B cell (primary cell): ENCODE measurements around the gene PDGFRB. TPM values are rescaled to one million over a fixed set of nuclear protein-coding genes. Genes with fewer than 3 reads are reported as not detected.

Experiments
- ATAC-seq: fragments of 200-7000 bp; cut with Tn5 transposase; one replicate; pipeline ENCODE4 v1.10.0; 2021; ENCODE audit warnings: low read depth, mild to moderate bottlenecking, moderate number of reproducible peaks, moderate library complexity
- CTCF ChIA-PET: fragments of 350-600 bp; sonication (Branson Sonifier 250); formaldehyde crosslinking; loops from one replicate; lab custom pipeline; 2021; ENCODE audit warnings: antibody characterized with exemption, inconsistent platforms; lab: Charles Lee
- POLR2A ChIA-PET: fragments of 350-600 bp; sonication (Branson Sonifier 250); formaldehyde crosslinking; loops from one replicate; lab custom pipeline; 2021; ENCODE audit warnings: antibody characterized with exemption; lab: Charles Lee
- DNase-seq: peaks from one replicate; pipeline ENCODE4 v3.0.0; 2013
- H2AFZ ChIP-seq: 2 replicates; pipeline ENCODE4 v1.6.1; 2012; ENCODE audit warnings: mild to moderate bottlenecking, low read depth, low read length; ENCODE audit not compliant: insufficient read depth, poor library complexity, severe bottlenecking
- H3K27ac ChIP-seq, 2 donors: 1 replicate in 1 of 2; 2 replicates in 1 of 2; pipeline ENCODE4 v1.5.1; 2012 to 2013; ENCODE audit warnings: low read length in 2 of 2, mild to moderate bottlenecking in 2 of 2, moderate library complexity in 1 of 2
- H3K27me3 ChIP-seq, 4 experiments: fragments of 200-600 bp in 1 of 4; sonication (generic) in 1 of 4; replicated peaks in 1 of 4; 1 replicate in 2 of 4; 2 replicates in 2 of 4; pipeline versions ENCODE4 v1.6.1 to v1.7.0; 2013 to 2016; ENCODE audit warnings: low read length in 3 of 4, mild to moderate bottlenecking in 2 of 4, mixed read lengths in 1 of 4, moderate library complexity in 1 of 4; ENCODE audit not compliant: insufficient read depth in 4 of 4, control insufficient read depth in 3 of 4; ENCODE audit errors: control extremely low read depth in 1 of 4
- H3K36me3 ChIP-seq, 2 experiments: replicated peaks in 1 of 2; 1 replicate in 1 of 2; 2 replicates in 1 of 2; pipeline versions ENCODE4 v1.6.1 to v1.7.1; 2013; ENCODE audit warnings: low read length in 1 of 2; ENCODE audit not compliant: insufficient read depth in 2 of 2, control insufficient read depth in 1 of 2; ENCODE audit errors: control extremely low read depth in 1 of 2, extremely low read depth in 1 of 2
- H3K4me1 ChIP-seq, 2 donors: fragments of 200-600 bp in 1 of 2; sonication (generic) in 1 of 2; 1 replicate in 1 of 2; 2 replicates in 1 of 2; pipeline versions ENCODE4 v1.5.1 to v1.6.1; 2013 to 2017; ENCODE audit warnings: low read length in 2 of 2; ENCODE audit not compliant: control insufficient read depth in 2 of 2, insufficient read depth in 2 of 2
- H3K4me2 ChIP-seq: replicated peaks from 2 replicates; pipeline ENCODE3; 2012; ENCODE audit warnings: mild to moderate bottlenecking, low read depth, low read length; ENCODE audit not compliant: poor library complexity, severe bottlenecking
- H3K4me3 ChIP-seq, 5 experiments: fragments of 200-600 bp in 1 of 5; sonication (generic) in 1 of 5; 1 replicate in 3 of 5; 2 replicates in 2 of 5; pipeline versions ENCODE4 v1.5.1 to v1.7.0; 2011 to 2016; ENCODE audit warnings: low read length in 4 of 5, mild to moderate bottlenecking in 4 of 5, low read depth in 2 of 5, control low read depth in 1 of 5, moderate library complexity in 1 of 5; ENCODE audit not compliant: insufficient read depth in 1 of 5; ENCODE audit errors: control extremely low read depth in 1 of 5, extremely low read depth in 1 of 5
- H3K79me2 ChIP-seq: fragments of 200-600 bp; sonication (generic); one replicate; pipeline ENCODE4 v1.6.0; 2016; ENCODE audit warnings: low read length; ENCODE audit not compliant: control insufficient read depth, insufficient read depth
- H3K9ac ChIP-seq: fragments of 200-600 bp; sonication (generic); 2 replicates; pipeline ENCODE4 v1.6.1; 2017; ENCODE audit warnings: mild to moderate bottlenecking, low read length, moderate library complexity
- H3K9me3 ChIP-seq, 3 donors: one replicate each; pipeline versions ENCODE4 v1.6.1 to v1.7.1; 2013; ENCODE audit warnings: low read length in 2 of 3; ENCODE audit not compliant: control insufficient read depth in 2 of 3, insufficient read depth in 1 of 3; ENCODE audit errors: control extremely low read depth in 1 of 3
- H4K20me1 ChIP-seq: 2 replicates; pipeline ENCODE4 v1.6.0; 2012; ENCODE audit warnings: mild to moderate bottlenecking, low read length; ENCODE audit not compliant: insufficient read depth, control insufficient read depth, poor library complexity, severe bottlenecking
- H3K27ac Mint-ChIP-seq: one replicate; pipeline ENCODE4 v1.8.0; 2021; ENCODE audit warnings: mixed read lengths
- H3K27me3 Mint-ChIP-seq: one replicate; pipeline ENCODE4 v1.8.0; 2021; ENCODE audit warnings: mixed read lengths
- H3K4me1 Mint-ChIP-seq: one replicate; pipeline ENCODE4 v1.8.0; 2021; ENCODE audit warnings: mixed read lengths
- H3K4me3 Mint-ChIP-seq: one replicate; pipeline ENCODE4 v1.8.0; 2021; ENCODE audit warnings: mixed read lengths
- H3K9me3 Mint-ChIP-seq: one replicate; pipeline ENCODE4 v1.8.0; 2022; ENCODE audit warnings: mixed read lengths; ENCODE audit not compliant: insufficient read depth
- EZH2 ChIP-seq: IDR thresholded peaks from 2 replicates; pipeline ENCODE4 v1.6.1; 2012; ENCODE audit warnings: borderline replicate concordance, low read depth, mild to moderate bottlenecking, moderate library complexity, low read length; ENCODE audit not compliant: insufficient read depth, poor library complexity, severe bottlenecking
- WGBS: methylation state at CpG from one replicate; pipeline ENCODE4 v1.1.5; 2013; ENCODE audit warnings: missing lambda C conversion rate; ENCODE audit not compliant: insufficient coverage; 5-methylcytosine and 5-hydroxymethylcytosine counted together
- intact Hi-C: fragments of 100-400 bp; cut with micrococcal nuclease; formaldehyde crosslinking; loops from one replicate; pipeline ENCODE4 v1.10.0; 2022
- polyA plus RNA-seq: library from polyadenylated mRNA; depleted of rRNA; stranded (reverse); fragments of >200 nt; gene quantifications from 2 replicates; pipeline ENCODE4 v1.2.3, GENCODE V29; 2012
- total RNA-seq, 2 donors: library from RNA; stranded (reverse); fragments of 120-200 nt in 1 of 2; gene quantifications; 1 replicate in 1 of 2; 2 replicates in 1 of 2; pipeline versions ENCODE4 v1.2.3 to v1.2.4, GENCODE V29; 2013 to 2022
- TF ChIP-seq, protein P1 (sequence below): fragments of 200-600 bp; IDR thresholded peaks from one replicate; pipeline ENCODE4 v1.8.0; 2022; ENCODE audit warnings: antibody characterized with exemption, mild to moderate bottlenecking

Gene PDGFRB
- total and polyA plus RNA-seq, 2 donors (not counting 1 experiment from before 2014, with no cell fraction given), result 0.42 to 3.6 TPM

DNA sequence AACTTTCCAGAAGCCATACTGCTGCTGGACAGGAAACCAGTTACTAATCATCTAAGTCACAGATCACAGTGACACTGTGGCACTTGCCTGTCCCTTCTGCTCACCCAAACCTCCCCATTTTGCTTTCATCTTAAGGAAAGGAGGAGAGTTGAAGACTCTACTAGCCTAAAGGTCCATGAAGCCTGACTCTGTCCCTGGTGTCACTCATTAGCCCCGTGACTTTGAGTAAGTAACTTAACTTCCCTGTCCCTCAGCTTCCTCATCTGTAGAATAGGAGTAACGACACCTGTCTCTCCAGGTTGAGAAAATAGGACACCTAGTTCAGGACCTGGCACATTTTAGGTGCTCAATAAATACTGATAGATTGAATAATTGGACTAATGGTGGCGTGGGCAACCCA, 33.7 kb upstream of the PDGFRB start:
- no peaks in the 10 kb centered on the region for H3K36me3 ChIP-seq
- H3K27me3 Mint-ChIP-seq, result peaks cover 36% of the 10 kb centered on the region
- TF ChIP-seq EZH2, result no peak
- TF ChIP-seq, protein P1, sequence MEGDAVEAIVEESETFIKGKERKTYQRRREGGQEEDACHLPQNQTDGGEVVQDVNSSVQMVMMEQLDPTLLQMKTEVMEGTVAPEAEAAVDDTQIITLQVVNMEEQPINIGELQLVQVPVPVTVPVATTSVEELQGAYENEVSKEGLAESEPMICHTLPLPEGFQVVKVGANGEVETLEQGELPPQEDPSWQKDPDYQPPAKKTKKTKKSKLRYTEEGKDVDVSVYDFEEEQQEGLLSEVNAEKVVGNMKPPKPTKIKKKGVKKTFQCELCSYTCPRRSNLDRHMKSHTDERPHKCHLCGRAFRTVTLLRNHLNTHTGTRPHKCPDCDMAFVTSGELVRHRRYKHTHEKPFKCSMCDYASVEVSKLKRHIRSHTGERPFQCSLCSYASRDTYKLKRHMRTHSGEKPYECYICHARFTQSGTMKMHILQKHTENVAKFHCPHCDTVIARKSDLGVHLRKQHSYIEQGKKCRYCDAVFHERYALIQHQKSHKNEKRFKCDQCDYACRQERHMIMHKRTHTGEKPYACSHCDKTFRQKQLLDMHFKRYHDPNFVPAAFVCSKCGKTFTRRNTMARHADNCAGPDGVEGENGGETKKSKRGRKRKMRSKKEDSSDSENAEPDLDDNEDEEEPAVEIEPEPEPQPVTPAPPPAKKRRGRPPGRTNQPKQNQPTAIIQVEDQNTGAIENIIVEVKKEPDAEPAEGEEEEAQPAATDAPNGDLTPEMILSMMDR, result no peak
- no peaks in the 10 kb centered on the region for H3K79me2 ChIP-seq
- H3K27ac ChIP-seq, result no peak overlapping the region
- ATAC-seq, result no peak
- no peak overlapping the region for H3K9ac ChIP-seq
- no peaks in the 10 kb centered on the region for H3K4me1 ChIP-seq
- no peak overlapping the region for H3K4me3 ChIP-seq
- H3K9me3 Mint-ChIP-seq, result no peaks in the 10 kb centered on the region
- H2AFZ ChIP-seq, result no peak overlapping the region
- POLR2A ChIA-PET, result no interaction called here
- no peaks in the 10 kb centered on the region for H3K4me1 Mint-ChIP-seq
- H3K27me3 ChIP-seq, result peaks cover 0 to 25% (median 7%) of the 10 kb centered on the region in 4 experiments
- no peak overlapping the region for H3K27ac Mint-ChIP-seq
- WGBS, result 60% methylated on average over 1 of the region's 3 CpGs
- H3K9me3 ChIP-seq, result no peaks in the 10 kb centered on the region
- CTCF ChIA-PET, result no interaction called here
- DNase-seq, result no peak
- no peak overlapping the region for H3K4me3 Mint-ChIP-seq
- no peak overlapping the region for H3K4me2 ChIP-seq
- intact Hi-C loops, result no loop called here
- no peaks in the 10 kb centered on the region for H4K20me1 ChIP-seq

DNA sequence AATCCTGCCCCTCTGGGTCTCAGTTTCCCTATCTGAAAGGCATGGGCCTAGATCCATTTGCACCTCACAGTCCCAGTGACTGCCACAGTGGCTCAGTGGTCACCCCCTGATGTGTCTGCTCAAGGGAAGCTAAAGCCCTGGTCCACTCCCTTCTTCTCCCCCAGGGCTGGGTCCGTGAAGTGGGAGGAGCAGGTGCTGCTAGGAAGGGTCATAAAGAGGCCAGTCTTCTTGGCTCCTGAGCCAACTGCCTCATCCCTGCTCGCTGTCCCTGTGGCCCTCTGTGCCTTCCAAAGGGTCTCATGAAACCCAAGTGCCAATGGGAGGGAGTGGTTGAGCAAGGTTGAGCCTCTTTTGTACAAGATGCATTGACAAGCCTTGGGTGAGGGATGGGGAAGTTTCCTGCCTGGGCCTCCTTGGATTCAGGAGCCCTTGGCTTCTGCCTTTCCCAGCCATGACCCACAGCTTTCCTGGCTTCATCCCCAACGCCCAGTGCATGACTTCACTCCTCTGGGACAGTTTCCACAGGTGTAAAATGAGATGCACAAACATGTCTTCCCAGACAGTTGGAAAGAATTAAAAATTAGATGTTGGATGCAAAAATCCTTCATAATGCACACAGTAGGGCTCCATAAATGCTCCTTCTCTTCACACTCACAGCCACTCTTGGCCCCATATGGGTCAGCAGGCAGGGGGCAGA, 32.6 kb upstream of the PDGFRB start:
- no peaks in the 10 kb centered on the region for H3K9me3 Mint-ChIP-seq
- no peak overlapping the region for H3K27ac Mint-ChIP-seq
- 63% methylated on average over 1 of the region's 3 CpGs for WGBS
- no peak overlapping the region for H3K27ac ChIP-seq
- TF ChIP-seq EZH2, result no peak
- TF ChIP-seq, protein P1, result no peak
- H3K4me3 ChIP-seq, result no peak overlapping the region
- DNase-seq (no peak), ATAC-seq (no peak)
- H2AFZ ChIP-seq, result no peak overlapping the region
- intact Hi-C loops, result no loop called here
- no peak overlapping the region for H3K4me2 ChIP-seq
- no peaks in the 10 kb centered on the region for H3K4me1 ChIP-seq
- no peak overlapping the region for H3K4me3 Mint-ChIP-seq
- no peaks in the 10 kb centered on the region for H3K9me3 ChIP-seq
- peaks cover 31% of the 10 kb centered on the region for H3K27me3 Mint-ChIP-seq
- H3K9ac ChIP-seq, result no peak overlapping the region
- H3K36me3 ChIP-seq, result no peaks in the 10 kb centered on the region
- no peaks in the 10 kb centered on the region for H4K20me1 ChIP-seq
- ChIA-PET CTCF (no interaction called here), POLR2A (no interaction called here)
- H3K27me3 ChIP-seq, result peaks cover 0 to 25% (median 7%) of the 10 kb centered on the region in 4 experiments
- no peaks in the 10 kb centered on the region for H3K79me2 ChIP-seq
- H3K4me1 Mint-ChIP-seq, result no peaks in the 10 kb centered on the region
